ENCODE measurements around the gene TBC1D2B.

GRCh38 chr15:78045189-78045588 lies 32.3 kb downstream of the TBC1D2B start:
- TF ChIP-seq, protein P1, sequence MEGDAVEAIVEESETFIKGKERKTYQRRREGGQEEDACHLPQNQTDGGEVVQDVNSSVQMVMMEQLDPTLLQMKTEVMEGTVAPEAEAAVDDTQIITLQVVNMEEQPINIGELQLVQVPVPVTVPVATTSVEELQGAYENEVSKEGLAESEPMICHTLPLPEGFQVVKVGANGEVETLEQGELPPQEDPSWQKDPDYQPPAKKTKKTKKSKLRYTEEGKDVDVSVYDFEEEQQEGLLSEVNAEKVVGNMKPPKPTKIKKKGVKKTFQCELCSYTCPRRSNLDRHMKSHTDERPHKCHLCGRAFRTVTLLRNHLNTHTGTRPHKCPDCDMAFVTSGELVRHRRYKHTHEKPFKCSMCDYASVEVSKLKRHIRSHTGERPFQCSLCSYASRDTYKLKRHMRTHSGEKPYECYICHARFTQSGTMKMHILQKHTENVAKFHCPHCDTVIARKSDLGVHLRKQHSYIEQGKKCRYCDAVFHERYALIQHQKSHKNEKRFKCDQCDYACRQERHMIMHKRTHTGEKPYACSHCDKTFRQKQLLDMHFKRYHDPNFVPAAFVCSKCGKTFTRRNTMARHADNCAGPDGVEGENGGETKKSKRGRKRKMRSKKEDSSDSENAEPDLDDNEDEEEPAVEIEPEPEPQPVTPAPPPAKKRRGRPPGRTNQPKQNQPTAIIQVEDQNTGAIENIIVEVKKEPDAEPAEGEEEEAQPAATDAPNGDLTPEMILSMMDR (IDR thresholded peaks at IDR 0.05; ENCODE audit: extremely low read depth in 1 of 2, insufficient read depth in 1 of 2, low read depth in 1 of 2, low read length in 2 of 2): no peak
- no peak for TF ChIP-seq POLR2A (IDR thresholded peaks at IDR 0.05; ENCODE audit: low read depth, low read length)
- TF ChIP-seq POLR2AphosphoS5 (IDR thresholded peaks at IDR 0.05; ENCODE audit: insufficient read depth, low read depth, low read length): no peak
- TF ChIP-seq MYC (IDR thresholded peaks at IDR 0.05; ENCODE audit: low read depth, low read length): no peak
- TF ChIP-seq EZH2 (IDR thresholded peaks at IDR 0.05; ENCODE audit: borderline replicate concordance, low read depth, low read length, severe bottlenecking): no peak
- TF ChIP-seq, protein P2, sequence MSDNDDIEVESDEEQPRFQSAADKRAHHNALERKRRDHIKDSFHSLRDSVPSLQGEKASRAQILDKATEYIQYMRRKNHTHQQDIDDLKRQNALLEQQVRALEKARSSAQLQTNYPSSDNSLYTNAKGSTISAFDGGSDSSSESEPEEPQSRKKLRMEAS (IDR thresholded peaks at IDR 0.05; ENCODE audit: insufficient read depth, insufficient read length): no peak
- no peak for TF ChIP-seq FOS (IDR thresholded peaks at IDR 0.05; ENCODE audit: borderline replicate concordance, insufficient read depth, low read length)
- TF ChIP-seq GATA2 (IDR thresholded peaks at IDR 0.05; ENCODE audit: insufficient read depth, insufficient read length, low read depth, low read length): no peak
- TF ChIP-seq JUN (IDR thresholded peaks at IDR 0.05; ENCODE audit: borderline replicate concordance, insufficient read depth, insufficient read length, low read depth): no peak

All from endothelial cell of umbilical vein (primary cell).